Nucleus accumbens (tissue), 56 donors: ENCODE results near the gene SOX30.

ENCODE experiments used
- DNase-seq, 56 donors: peaks; one replicate each; lab custom pipeline; 2025; lab: John Stamatoyannopoulos, UW

Gene SOX30

DNA sequence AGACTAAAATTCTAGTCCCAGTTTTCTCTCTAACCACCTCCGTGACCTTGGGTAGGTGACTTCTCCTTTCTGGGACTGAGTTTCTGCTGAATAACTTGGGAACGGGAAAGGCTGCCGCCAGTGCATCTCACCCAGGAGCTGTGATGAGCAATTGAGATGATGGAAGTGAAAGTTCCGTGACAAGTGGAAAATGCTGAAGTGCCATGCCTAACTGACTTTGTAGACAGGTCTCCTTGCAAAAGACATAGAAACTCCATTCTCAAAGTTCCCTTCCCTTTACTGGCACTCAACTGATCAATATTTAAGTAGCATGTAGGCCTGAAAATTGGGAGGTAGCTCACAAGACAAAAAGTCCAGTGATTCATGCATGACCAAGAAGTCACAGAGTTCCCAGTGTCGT is 70.3 kb downstream of the SOX30 start:
- no peak for DNase-seq

GRCh38 chr5:157578079-157578780 is 74.0 kb downstream of the SOX30 start:
- DNase-seq, result peak in 1 of 56 donors; percentile 9

DNA sequence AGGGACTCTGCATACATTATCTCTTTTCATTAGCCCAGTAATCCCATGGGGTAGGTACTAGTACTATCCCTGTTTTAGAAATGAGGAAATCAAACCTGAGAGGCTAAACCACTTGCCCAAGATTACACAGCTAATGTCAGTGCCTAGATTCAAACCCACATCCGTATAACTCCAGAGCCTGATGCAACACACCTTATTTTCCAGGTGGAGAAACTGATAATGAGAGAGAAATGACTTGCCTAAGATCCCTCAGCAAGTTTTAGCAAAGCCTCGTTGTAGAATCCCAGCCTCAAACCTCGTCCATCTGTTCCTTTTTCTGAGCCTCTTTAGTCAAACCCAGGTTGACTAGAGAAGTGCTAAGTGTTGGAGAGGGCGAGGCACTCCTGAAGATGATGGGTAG is 75.6 kb downstream of the SOX30 start:
- DNase-seq, result no peak
